Ishikawa (cell line): ENCODE measurements around the gene CCDC192.

Experiments
- CEBPB ChIP-seq: IDR thresholded peaks from 2 replicates; pipeline ENCODE4 v1.6.1; 2012
- CREB1 ChIP-seq: IDR thresholded peaks from 2 replicates; pipeline ENCODE4 v1.6.1; 2012; ENCODE audit warnings: low read depth
- EGR1 ChIP-seq: IDR thresholded peaks from 2 replicates; pipeline ENCODE4 v1.6.1; 2012
- EP300 ChIP-seq: IDR thresholded peaks from 2 replicates; pipeline ENCODE4 v1.6.1; 2012; ENCODE audit warnings: borderline replicate concordance
- FOXM1 ChIP-seq: IDR thresholded peaks from 2 replicates; pipeline ENCODE4 v1.6.1; 2012; ENCODE audit warnings: low read depth, borderline replicate concordance
- MAX ChIP-seq: IDR thresholded peaks from 2 replicates; pipeline ENCODE4 v1.6.1; 2012
- NFIC ChIP-seq: IDR thresholded peaks from 2 replicates; pipeline ENCODE4 v1.6.1; 2012
- RAD21 ChIP-seq: IDR thresholded peaks from 2 replicates; pipeline ENCODE4 v1.6.1; 2012; ENCODE audit warnings: low read depth
- REST ChIP-seq: IDR thresholded peaks from 2 replicates; pipeline ENCODE4 v1.6.1; 2012; ENCODE audit warnings: low read depth, mild to moderate bottlenecking
- TAF1 ChIP-seq: IDR thresholded peaks from 2 replicates; pipeline ENCODE4 v1.6.1; 2012; ENCODE audit warnings: low read depth, mild to moderate bottlenecking
- TCF12 ChIP-seq: IDR thresholded peaks from 2 replicates; pipeline ENCODE4 v1.6.1; 2012; ENCODE audit warnings: low read depth
- TEAD4 ChIP-seq: IDR thresholded peaks from 2 replicates; pipeline ENCODE4 v1.6.1; 2012
- USF1 ChIP-seq: IDR thresholded peaks from 2 replicates; pipeline ENCODE4 v1.6.1; 2012
- YY1 ChIP-seq: IDR thresholded peaks from 2 replicates; pipeline ENCODE4 v1.6.1; 2012; ENCODE audit warnings: low read depth
- ZBTB7A ChIP-seq: IDR thresholded peaks from 2 replicates; pipeline ENCODE4 v1.6.1; 2012; ENCODE audit warnings: low read depth

CCDC192 gene

GRCh38 chr5:127891942-127892341 is 188.8 kb downstream of the CCDC192 start:
- TF ChIP-seq TCF12 (no peak), ZBTB7A (no peak), MAX (no peak), CREB1 (no peak), EGR1 (no peak), REST (no peak), USF1 (no peak), TEAD4 (no peak)

- TF ChIP-seq USF1 (no peak), NFIC (peak; percentile 36; the same call in 1 of the 2 replicates)
Observed at GRCh38 chr5:127892467-127893207, 189.4 kb downstream of the CCDC192 start.

GRCh38 chr5:127893232-127893631 is 190.0 kb downstream of the CCDC192 start:
- no peak for TF ChIP-seq EP300
- TF ChIP-seq USF1, result no peak
- no peak for TF ChIP-seq TEAD4
- no peak for TF ChIP-seq ZBTB7A
- no peak for TF ChIP-seq TAF1
- no peak for TF ChIP-seq EGR1
- no peak for TF ChIP-seq FOXM1
- TF ChIP-seq TCF12, result no peak
- TF ChIP-seq REST, result no peak
- TF ChIP-seq RAD21, result no peak
- TF ChIP-seq CEBPB, result no peak
- no peak for TF ChIP-seq CREB1
- no peak for TF ChIP-seq NFIC
- no peak for TF ChIP-seq YY1

GRCh38 chr5:127894461-127894860 is 191.3 kb downstream of the CCDC192 start:
- TF ChIP-seq YY1 (no peak), TEAD4 (no peak), EGR1 (no peak), TCF12 (no peak), TAF1 (no peak), CREB1 (no peak), REST (no peak), MAX (no peak), CEBPB (no peak), RAD21 (no peak), EP300 (no peak), FOXM1 (no peak), NFIC (no peak), USF1 (no peak)
